Ecto neural progenitor cell (in vitro differentiated cells): ENCODE data around the gene RNF182.
"Not testable (repeated sequence)": the region's sequence is repeated elsewhere in the genome, so short reads cannot be mapped to it uniquely, and the experiment has no call there.

ENCODE experiments used
- DNase-seq: peaks from one replicate; pipeline ENCODE4 v3.0.0-alpha.2; 2018; ENCODE audit warnings: low spot score

The RNF182 gene

GRCh38 chr6:14001329-14002012 is 76.7 kb downstream of the RNF182 start:
- no peak for DNase-seq

- DNase-seq, result no peak
These were observed 77.6 kb downstream of the RNF182 start for GRCh38 chr6:14002176-14002947.

GRCh38 chr6:14004258-14004657 is 79.5 kb downstream of the RNF182 start:
- no peak for DNase-seq

GRCh38 chr6:14008809-14009208 is 84.1 kb downstream of the RNF182 start:
- DNase-seq, result no peak

- DNase-seq, result peak; percentile 55
These were observed 84.7 kb downstream of the RNF182 start for GRCh38 chr6:14009431-14009830.

- no peak for DNase-seq
These were observed 85.5 kb downstream of the RNF182 start for GRCh38 chr6:14010275-14010674.

GRCh38 chr6:14012313-14013030 is 87.7 kb downstream of the RNF182 start:
- no peak for DNase-seq

GRCh38 chr6:14015964-14016363 is 91.2 kb downstream of the RNF182 start:
- no peak for DNase-seq

- no peak for DNase-seq
These were observed 91.7 kb downstream of the RNF182 start for GRCh38 chr6:14016432-14016831.

- no peak for DNase-seq
These were observed 92.3 kb downstream of the RNF182 start for GRCh38 chr6:14016935-14017625.

- peak; percentile 66 for DNase-seq
These were observed 93.1 kb downstream of the RNF182 start for GRCh38 chr6:14017626-14018475.

GRCh38 chr6:14018559-14018958 is 93.8 kb downstream of the RNF182 start:
- not testable (repeated sequence) for DNase-seq

GRCh38 chr6:14020551-14020950 is 95.8 kb downstream of the RNF182 start:
- no peak for DNase-seq

GRCh38 chr6:14021449-14021848 is 96.7 kb downstream of the RNF182 start:
- no peak for DNase-seq

GRCh38 chr6:14022673-14023072 is 97.9 kb downstream of the RNF182 start:
- DNase-seq, result no peak

GRCh38 chr6:14023855-14024254 is 99.1 kb downstream of the RNF182 start:
- DNase-seq, result no peak

- no peak for DNase-seq
These were observed 100.4 kb downstream of the RNF182 start for GRCh38 chr6:14025160-14025559.

- no peak for DNase-seq
These were observed 102.2 kb downstream of the RNF182 start for GRCh38 chr6:14026831-14027539.

GRCh38 chr6:14028631-14029030 is 103.9 kb downstream of the RNF182 start:
- no peak for DNase-seq

- no peak for DNase-seq
These were observed 104.9 kb downstream of the RNF182 start for GRCh38 chr6:14029605-14030004.
